IMR-90 (cell line): ENCODE measurements around the gene PAX9. TPM values are rescaled to one million over a fixed set of nuclear protein-coding genes. Genes with fewer than 3 reads are reported as not detected.

Experiments
- ATAC-seq: fragments of 200-7000 bp; cut with Tn5 transposase; 2 replicates; pipeline ENCODE4 v1.9.1; 2020; ENCODE audit warnings: low read depth, mild to moderate bottlenecking, moderate library complexity
- BruUV-seq: library from RNA; stranded (reverse); fragments of 400-500 nt; replicated peaks from 2 replicates; lab custom pipeline; 2021; lab: Mats Ljungman, UMichigan
- CTCF ChIA-PET: fragments of 300-600 bp; formaldehyde crosslinking; extraction: SDS; loops from one replicate; lab custom pipeline; 2021; ENCODE audit warnings: antibody characterized with exemption; lab: Yijun Ruan, JAX
- POLR2A ChIA-PET: fragments of 300-600 bp; sonication (Branson Sonifier 250); formaldehyde crosslinking; loops from one replicate; lab custom pipeline; 2022; ENCODE audit warnings: antibody characterized with exemption; ENCODE audit not compliant: unreplicated experiment; lab: Charles Lee
- DNase-seq: peaks from one replicate; pipeline ENCODE4 v3.0.0; 2013
- H2AFZ ChIP-seq: replicated peaks from 2 replicates; pipeline ENCODE3; 2013; ENCODE audit warnings: low read length, mild to moderate bottlenecking; ENCODE audit not compliant: poor library complexity
- H2AK5ac ChIP-seq: 2 replicates; pipeline ENCODE4 v1.6.1; 2013; ENCODE audit warnings: low read depth, low read length, inconsistent platforms
- H2AK9ac ChIP-seq: replicated peaks from 2 replicates; pipeline ENCODE3; 2013; ENCODE audit warnings: mild to moderate bottlenecking, low read depth, low read length, moderate library complexity; ENCODE audit not compliant: poor library complexity
- H2BK120ac ChIP-seq: 2 replicates; pipeline ENCODE4 v1.6.1; 2013; ENCODE audit warnings: low read depth, low read length, inconsistent platforms
- H2BK15ac ChIP-seq: 3 replicates; pipeline ENCODE4 v1.6.1; 2013; ENCODE audit warnings: low read depth, low read length, inconsistent platforms
- H2BK20ac ChIP-seq: 2 replicates; pipeline ENCODE4 v1.6.1; 2013; ENCODE audit warnings: low read depth, mild to moderate bottlenecking, inconsistent platforms, low read length, moderate library complexity
- H2BK5ac ChIP-seq: 2 replicates; pipeline ENCODE4 v1.6.1; 2013; ENCODE audit warnings: mild to moderate bottlenecking, low read depth, low read length, inconsistent platforms; ENCODE audit not compliant: poor library complexity, severe bottlenecking
- H3K14ac ChIP-seq: replicated peaks from 2 replicates; pipeline ENCODE4 v1.6.1; 2013; ENCODE audit warnings: low read depth, low read length, inconsistent platforms
- H3K18ac ChIP-seq: 2 replicates; pipeline ENCODE4 v1.6.1; 2013; ENCODE audit warnings: low read depth, low read length, control low read depth
- H3K23ac ChIP-seq: 2 replicates; pipeline ENCODE4 v1.6.1; 2013; ENCODE audit warnings: low read depth, low read length, inconsistent platforms
- H3K27ac ChIP-seq: 2 replicates; pipeline ENCODE4 v1.5.1; 2013; ENCODE audit warnings: mild to moderate bottlenecking, control low read depth, low read length; ENCODE audit not compliant: insufficient read depth
- H3K27me3 ChIP-seq: 2 replicates; pipeline ENCODE4 v1.6.1; 2013; ENCODE audit warnings: low read length; ENCODE audit not compliant: control insufficient read depth, insufficient read depth
- H3K36me3 ChIP-seq: 2 replicates; pipeline ENCODE4 v1.6.1; 2013; ENCODE audit warnings: low read length, mixed read lengths; ENCODE audit not compliant: control insufficient read depth, insufficient read depth
- H3K4ac ChIP-seq: 2 replicates; pipeline ENCODE4 v1.6.1; 2013; ENCODE audit warnings: low read depth, low read length, inconsistent platforms
- H3K4me1 ChIP-seq: 2 replicates; pipeline ENCODE4 v1.6.1; 2013; ENCODE audit warnings: low read length, mixed read lengths; ENCODE audit not compliant: control insufficient read depth, insufficient read depth
- H3K4me2 ChIP-seq: 2 replicates; pipeline ENCODE4 v1.6.1; 2013; ENCODE audit warnings: low read depth, mild to moderate bottlenecking, control low read depth, low read length, moderate library complexity
- H3K4me3 ChIP-seq: 2 replicates; pipeline ENCODE4 v1.5.1; 2013; ENCODE audit warnings: low read depth, mild to moderate bottlenecking, control low read depth, low read length, moderate library complexity; ENCODE audit not compliant: insufficient read depth
- H3K56ac ChIP-seq: 2 replicates; pipeline ENCODE4 v1.6.1; 2013; ENCODE audit warnings: low read length, inconsistent platforms; ENCODE audit not compliant: insufficient read depth; ENCODE audit errors: extremely low read depth
- H3K79me1 ChIP-seq, 2 experiments: 2 replicates each; pipeline ENCODE4 v1.6.1; 2013; ENCODE audit warnings: low read length in 2 of 2, inconsistent platforms in 1 of 2, low read depth in 1 of 2
- H3K9ac ChIP-seq: 2 replicates; pipeline ENCODE4 v1.6.1; 2013; ENCODE audit warnings: low read depth, low read length, control low read depth
- H3K9me1 ChIP-seq: 2 replicates; pipeline ENCODE4 v1.6.1; 2013; ENCODE audit warnings: low read length, inconsistent platforms; ENCODE audit not compliant: insufficient read depth
- H3K9me3 ChIP-seq: 2 replicates; pipeline ENCODE4 v1.6.1; 2013; ENCODE audit warnings: low read length; ENCODE audit not compliant: control insufficient read depth, insufficient read depth
- H4K20me1 ChIP-seq: 2 replicates; pipeline ENCODE4 v1.6.1; 2013; ENCODE audit warnings: low read length, inconsistent platforms; ENCODE audit not compliant: insufficient read depth
- H4K5ac ChIP-seq: 2 replicates; pipeline ENCODE4 v1.6.1; 2013; ENCODE audit warnings: mild to moderate bottlenecking, low read depth, low read length, control low read depth
- H4K8ac ChIP-seq, 2 experiments: 2 replicates each; pipeline ENCODE4 v1.6.1; 2013; ENCODE audit warnings: low read depth in 2 of 2, low read length in 2 of 2, control low read depth in 1 of 2, inconsistent platforms in 1 of 2
- H4K91ac ChIP-seq: 2 replicates; pipeline ENCODE4 v1.6.1; 2013; ENCODE audit warnings: low read depth, low read length, inconsistent platforms; ENCODE audit not compliant: insufficient read depth
- BHLHE40 ChIP-seq: fragments of 150-350 bp; IDR thresholded peaks from 2 replicates; pipeline ENCODE4 v1.6.1; 2016; ENCODE audit warnings: mild to moderate bottlenecking, low read depth, low read length
- CEBPB ChIP-seq: IDR thresholded peaks from 2 replicates; pipeline ENCODE4 v1.6.1; 2012; ENCODE audit warnings: low read depth, low read length, improper control_type of control experiment
- CHD1 ChIP-seq: IDR thresholded peaks from 2 replicates; pipeline ENCODE4 v1.6.1; 2012; ENCODE audit warnings: low read depth, low read length, improper control_type of control experiment
- FOS ChIP-seq: fragments of 150-350 bp; IDR thresholded peaks from 2 replicates; pipeline ENCODE4 v1.6.1; 2016; ENCODE audit warnings: low read depth, low read length
- MAFK ChIP-seq: IDR thresholded peaks from 2 replicates; pipeline ENCODE4 v1.6.1; 2012; ENCODE audit warnings: low read depth, low read length, improper control_type of control experiment
- MAZ ChIP-seq: IDR thresholded peaks from 2 replicates; pipeline ENCODE4 v1.6.1; 2012; ENCODE audit warnings: low read depth, mild to moderate bottlenecking, low read length, improper control_type of control experiment, moderate library complexity, borderline replicate concordance
- MXI1 ChIP-seq: IDR thresholded peaks from 2 replicates; pipeline ENCODE4 v1.6.1; 2012; ENCODE audit warnings: low read depth, mild to moderate bottlenecking, low read length, moderate library complexity, borderline replicate concordance
- NFE2L2 ChIP-seq: fragments of 150-350 bp; IDR thresholded peaks from 2 replicates; pipeline ENCODE4 v1.6.1; 2016; ENCODE audit warnings: low read depth, mild to moderate bottlenecking, low read length
- POLR2A ChIP-seq: IDR thresholded peaks from 2 replicates; pipeline ENCODE4 v1.6.1; 2012; ENCODE audit warnings: mild to moderate bottlenecking, low read depth, low read length
- RAD21 ChIP-seq: IDR thresholded peaks from 2 replicates; pipeline ENCODE4 v1.6.1; 2012; ENCODE audit warnings: low read length, improper control_type of control experiment
- RCOR1 ChIP-seq: IDR thresholded peaks from 2 replicates; pipeline ENCODE4 v1.6.1; 2012; ENCODE audit warnings: mild to moderate bottlenecking, low read length, improper control_type of control experiment; ENCODE audit not compliant: insufficient replicate concordance
- RFX5 ChIP-seq: IDR thresholded peaks from 2 replicates; pipeline ENCODE4 v1.8.0; 2012; ENCODE audit warnings: low read depth, mild to moderate bottlenecking, low read length, moderate library complexity
- SMC3 ChIP-seq: fragments of 150-350 bp; IDR thresholded peaks from 2 replicates; pipeline ENCODE4 v1.6.1; 2016; ENCODE audit warnings: low read depth, mild to moderate bottlenecking, antibody characterized with exemption, low read length, moderate library complexity
- WGBS, 2 experiments: methylation state at CpG; one replicate each; pipeline versions ENCODE4 v1.1.5 to v1.1.7; 2013; ENCODE audit warnings: missing lambda C conversion rate in 2 of 2; ENCODE audit not compliant: insufficient read length in 1 of 2; ENCODE audit errors: extremely low coverage in 2 of 2; 5-methylcytosine and 5-hydroxymethylcytosine counted together
- dilution Hi-C: fragments of 300-500 bp; cut with HindIII; formaldehyde crosslinking; loops from one replicate; pipeline ENCODE4 v1.14.3; 2018; ENCODE audit warnings: low sequenced_read_pairs; ENCODE audit not compliant: unreplicated experiment
- in situ Hi-C: fragments of 300-500 bp; cut with MboI; formaldehyde crosslinking; loops from 3 replicates; pipeline ENCODE4 v1.14.3; 2019; ENCODE audit warnings: low sequenced_read_pairs, inconsistent platforms, mixed read lengths
- intact Hi-C: fragments of 100-400 bp; cut with micrococcal nuclease; formaldehyde crosslinking; loops from 2 replicates; pipeline ENCODE4 v1.10.0; 2022
- polyA plus RNA-seq, 3 experiments: library from polyadenylated mRNA; depleted of rRNA; stranded (reverse); fragments of >200 nt; gene quantifications; 2 replicates each; pipeline ENCODE4 v1.2.3, GENCODE V29; 2012; ENCODE audit warnings: low replicate concordance in 1 of 3
- total RNA-seq: library from RNA; depleted of rRNA; stranded (reverse); fragments of >200 nt; gene quantifications from 2 replicates; pipeline ENCODE4 v1.2.3, GENCODE V29; 2012
- TF ChIP-seq, protein P1 (sequence below): fragments of 150-350 bp; IDR thresholded peaks from 2 replicates; pipeline ENCODE4 v1.6.1; 2016; ENCODE audit warnings: low read depth, mild to moderate bottlenecking, low read length, moderate library complexity, borderline replicate concordance
- TF ChIP-seq, protein P2 (sequence below): fragments of 150-350 bp; IDR thresholded peaks from 2 replicates; pipeline ENCODE4 v1.6.1; 2017; ENCODE audit warnings: mild to moderate bottlenecking, antibody characterized with exemption, low read length, low read depth
- TF ChIP-seq, protein P3 (sequence below): conservative IDR thresholded peaks from 2 replicates; pipeline ENCODE4 v1.5.1; 2012; ENCODE audit warnings: mild to moderate bottlenecking, low read depth, low read length, improper control_type of control experiment

The PAX9 gene
- total and polyA plus RNA-seq, 2 of the 4 experiments (the other 2 are of a cell fraction), result not detected

DNA sequence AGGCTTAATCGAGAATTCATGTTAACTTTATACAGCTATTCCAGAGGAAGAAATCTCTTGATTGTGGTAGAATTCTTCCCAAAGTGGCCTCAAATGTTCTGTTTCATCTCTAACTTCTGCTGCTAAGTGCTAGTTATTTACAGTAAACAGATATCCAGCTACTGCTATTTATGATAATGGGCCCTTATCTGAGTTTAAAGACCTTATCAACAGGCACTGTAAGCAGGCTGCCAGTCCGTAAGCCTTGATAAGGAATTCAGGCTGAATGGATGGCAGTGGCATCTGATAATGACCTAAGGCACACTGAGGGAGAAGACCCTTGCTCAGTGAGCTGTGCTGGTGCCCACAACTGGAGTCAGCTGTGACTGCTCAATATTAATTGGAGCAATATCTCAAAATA lies 59.0 kb downstream of the PAX9 start:
- TF ChIP-seq RAD21, result no peak
- TF ChIP-seq, protein P1, sequence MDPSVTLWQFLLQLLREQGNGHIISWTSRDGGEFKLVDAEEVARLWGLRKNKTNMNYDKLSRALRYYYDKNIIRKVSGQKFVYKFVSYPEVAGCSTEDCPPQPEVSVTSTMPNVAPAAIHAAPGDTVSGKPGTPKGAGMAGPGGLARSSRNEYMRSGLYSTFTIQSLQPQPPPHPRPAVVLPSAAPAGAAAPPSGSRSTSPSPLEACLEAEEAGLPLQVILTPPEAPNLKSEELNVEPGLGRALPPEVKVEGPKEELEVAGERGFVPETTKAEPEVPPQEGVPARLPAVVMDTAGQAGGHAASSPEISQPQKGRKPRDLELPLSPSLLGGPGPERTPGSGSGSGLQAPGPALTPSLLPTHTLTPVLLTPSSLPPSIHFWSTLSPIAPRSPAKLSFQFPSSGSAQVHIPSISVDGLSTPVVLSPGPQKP, result no peak
- TF ChIP-seq, protein P2, sequence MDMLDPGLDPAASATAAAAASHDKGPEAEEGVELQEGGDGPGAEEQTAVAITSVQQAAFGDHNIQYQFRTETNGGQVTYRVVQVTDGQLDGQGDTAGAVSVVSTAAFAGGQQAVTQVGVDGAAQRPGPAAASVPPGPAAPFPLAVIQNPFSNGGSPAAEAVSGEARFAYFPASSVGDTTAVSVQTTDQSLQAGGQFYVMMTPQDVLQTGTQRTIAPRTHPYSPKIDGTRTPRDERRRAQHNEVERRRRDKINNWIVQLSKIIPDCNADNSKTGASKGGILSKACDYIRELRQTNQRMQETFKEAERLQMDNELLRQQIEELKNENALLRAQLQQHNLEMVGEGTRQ, result no peak
- TF ChIP-seq RCOR1, result no peak
- TF ChIP-seq MAZ, result no peak
- no peak for TF ChIP-seq POLR2A
- no peak for TF ChIP-seq CHD1
- TF ChIP-seq RFX5, result no peak
- no peak for TF ChIP-seq CEBPB
- TF ChIP-seq FOS, result no peak
- TF ChIP-seq MXI1, result no peak
- no peak for TF ChIP-seq MAFK
- no peak for TF ChIP-seq BHLHE40
- no peak for TF ChIP-seq SMC3
- TF ChIP-seq, protein P3, sequence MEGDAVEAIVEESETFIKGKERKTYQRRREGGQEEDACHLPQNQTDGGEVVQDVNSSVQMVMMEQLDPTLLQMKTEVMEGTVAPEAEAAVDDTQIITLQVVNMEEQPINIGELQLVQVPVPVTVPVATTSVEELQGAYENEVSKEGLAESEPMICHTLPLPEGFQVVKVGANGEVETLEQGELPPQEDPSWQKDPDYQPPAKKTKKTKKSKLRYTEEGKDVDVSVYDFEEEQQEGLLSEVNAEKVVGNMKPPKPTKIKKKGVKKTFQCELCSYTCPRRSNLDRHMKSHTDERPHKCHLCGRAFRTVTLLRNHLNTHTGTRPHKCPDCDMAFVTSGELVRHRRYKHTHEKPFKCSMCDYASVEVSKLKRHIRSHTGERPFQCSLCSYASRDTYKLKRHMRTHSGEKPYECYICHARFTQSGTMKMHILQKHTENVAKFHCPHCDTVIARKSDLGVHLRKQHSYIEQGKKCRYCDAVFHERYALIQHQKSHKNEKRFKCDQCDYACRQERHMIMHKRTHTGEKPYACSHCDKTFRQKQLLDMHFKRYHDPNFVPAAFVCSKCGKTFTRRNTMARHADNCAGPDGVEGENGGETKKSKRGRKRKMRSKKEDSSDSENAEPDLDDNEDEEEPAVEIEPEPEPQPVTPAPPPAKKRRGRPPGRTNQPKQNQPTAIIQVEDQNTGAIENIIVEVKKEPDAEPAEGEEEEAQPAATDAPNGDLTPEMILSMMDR, result no peak
- TF ChIP-seq NFE2L2, result no peak

More for the DNA sequence above, 59.0 kb downstream of the PAX9 start:
- H3K56ac ChIP-seq, result no peak overlapping the region
- no peak overlapping the region for H3K14ac ChIP-seq
- in situ Hi-C loops, result no loop called here
- POLR2A ChIA-PET, result no interaction called here
- no peak overlapping the region for H3K4me3 ChIP-seq
- no peak overlapping the region for H4K91ac ChIP-seq
- intact Hi-C loops, result no loop called here
- no peak overlapping the region for H2BK5ac ChIP-seq
- no peak overlapping the region for H4K5ac ChIP-seq
- no peak overlapping the region for H2AK9ac ChIP-seq
- no peaks in the 10 kb centered on the region for H3K4me1 ChIP-seq
- no CpG with 5 or more reads among the region's 2 CpGs for WGBS, 2 experiments
- H3K18ac ChIP-seq, result no peak overlapping the region
- BruUV-seq, result no TSS peak
- H2AFZ ChIP-seq, result no peak overlapping the region
- no peak overlapping the region for H2BK15ac ChIP-seq
- no peaks in the 10 kb centered on the region for H3K36me3 ChIP-seq
- H2BK120ac ChIP-seq, result no peak overlapping the region
- H3K23ac ChIP-seq, result no peak overlapping the region
- no peaks in the 10 kb centered on the region for H3K79me1 ChIP-seq
- no peak for ATAC-seq
- no peak overlapping the region for H2BK20ac ChIP-seq
- no peaks in the 10 kb centered on the region for H3K27me3 ChIP-seq
- H4K8ac ChIP-seq, result no peak overlapping the region
- CTCF ChIA-PET, result interaction anchor here (0.8 to 1.1 kb wide), 2 partner anchors 9 to 51 kb away, joined by 3 read pairs; no protein-coding TSS in a partner anchor
- DNase-seq, result no peak
- H2AK5ac ChIP-seq, result no peak overlapping the region
- no peak overlapping the region for H3K27ac ChIP-seq
- H4K20me1 ChIP-seq, result no peaks in the 10 kb centered on the region
- no peak overlapping the region for H3K9ac ChIP-seq
- H3K9me1 ChIP-seq, result no peaks in the 10 kb centered on the region
- no peak overlapping the region for H3K4me2 ChIP-seq
- H3K4ac ChIP-seq, result no peak overlapping the region
- no peaks in the 10 kb centered on the region for H3K9me3 ChIP-seq
- dilution Hi-C loops, result no loop called here
